HG02759 (cell line): ENCODE measurements around the gene TMEM132C.

ENCODE experiments used
- ATAC-seq: cut with Tn5 transposase; IDR thresholded peaks from one replicate; pipeline ENCODE4 v1.9.1; 2021; ENCODE audit warnings: mild to moderate bottlenecking, moderate library complexity; ENCODE audit not compliant: unreplicated experiment

Gene TMEM132C

DNA sequence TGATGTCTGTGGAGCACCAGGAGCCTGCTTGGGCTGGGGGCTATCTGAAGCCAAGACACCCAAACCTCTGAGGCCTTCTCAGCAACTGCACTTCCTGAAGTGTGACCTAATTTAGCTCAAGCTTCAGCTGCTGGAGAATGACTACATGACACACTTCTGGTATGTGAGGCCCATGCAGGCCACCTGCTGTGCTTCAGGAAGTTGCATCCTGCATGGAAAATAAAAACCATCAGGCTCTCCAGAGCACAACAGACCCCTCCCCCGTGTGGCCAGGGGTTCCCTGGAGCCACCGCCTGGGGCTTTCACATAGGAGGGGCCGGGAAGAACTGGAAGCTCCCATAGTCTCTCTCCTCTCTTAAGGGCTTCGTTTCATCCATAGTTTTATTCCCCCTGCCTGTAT, 339.1 kb downstream of the TMEM132C start:
- no peak for ATAC-seq

- ATAC-seq = no peak
These were observed 339.6 kb downstream of the TMEM132C start for GRCh38 chr12:128606538-128606937.

- ATAC-seq = no peak
These were observed 340.0 kb downstream of the TMEM132C start for GRCh38 chr12:128606970-128607369.

DNA sequence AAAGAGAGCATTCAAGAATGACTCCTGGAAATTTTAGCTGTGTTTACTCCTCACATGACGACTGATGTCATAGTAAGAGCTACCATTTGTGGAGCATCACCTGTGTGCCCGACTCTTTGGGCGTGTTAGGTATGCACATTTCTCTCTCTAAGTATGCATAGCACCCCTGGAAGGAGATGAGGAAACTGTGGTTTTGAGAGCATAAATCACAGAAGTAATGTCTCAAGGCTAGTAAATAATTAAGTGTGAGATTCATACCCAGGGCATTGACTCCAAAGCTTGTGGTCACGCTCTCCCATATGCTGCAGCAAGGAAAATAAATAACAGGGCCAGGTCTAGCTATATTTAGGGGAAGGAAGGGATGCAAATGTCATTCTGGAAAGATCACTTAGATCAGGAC, 340.7 kb downstream of the TMEM132C start:
- ATAC-seq = no peak

DNA sequence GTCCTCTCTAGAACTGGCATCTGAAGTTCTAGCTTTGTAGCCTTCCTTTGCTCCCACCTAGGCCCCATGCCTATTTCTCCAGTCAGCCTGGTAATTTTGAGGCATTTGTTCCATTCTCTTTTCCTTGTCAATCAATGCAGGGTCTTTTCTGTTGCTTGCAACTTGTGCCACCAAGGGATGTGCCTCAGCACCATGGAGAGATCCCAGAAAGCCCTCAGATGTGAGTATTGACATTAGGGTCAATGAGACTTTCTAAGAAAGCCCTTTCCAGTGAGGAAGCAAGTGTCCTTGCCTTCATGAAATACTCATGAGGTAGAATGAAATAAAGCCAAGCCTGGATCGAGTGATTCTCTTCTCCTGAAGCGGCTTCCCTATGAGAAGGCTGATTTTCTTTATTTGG, 342.9 kb downstream of the TMEM132C start:
- ATAC-seq = no peak

- no peak for ATAC-seq
These were observed 344.8 kb downstream of the TMEM132C start for GRCh38 chr12:128611736-128612135.

DNA sequence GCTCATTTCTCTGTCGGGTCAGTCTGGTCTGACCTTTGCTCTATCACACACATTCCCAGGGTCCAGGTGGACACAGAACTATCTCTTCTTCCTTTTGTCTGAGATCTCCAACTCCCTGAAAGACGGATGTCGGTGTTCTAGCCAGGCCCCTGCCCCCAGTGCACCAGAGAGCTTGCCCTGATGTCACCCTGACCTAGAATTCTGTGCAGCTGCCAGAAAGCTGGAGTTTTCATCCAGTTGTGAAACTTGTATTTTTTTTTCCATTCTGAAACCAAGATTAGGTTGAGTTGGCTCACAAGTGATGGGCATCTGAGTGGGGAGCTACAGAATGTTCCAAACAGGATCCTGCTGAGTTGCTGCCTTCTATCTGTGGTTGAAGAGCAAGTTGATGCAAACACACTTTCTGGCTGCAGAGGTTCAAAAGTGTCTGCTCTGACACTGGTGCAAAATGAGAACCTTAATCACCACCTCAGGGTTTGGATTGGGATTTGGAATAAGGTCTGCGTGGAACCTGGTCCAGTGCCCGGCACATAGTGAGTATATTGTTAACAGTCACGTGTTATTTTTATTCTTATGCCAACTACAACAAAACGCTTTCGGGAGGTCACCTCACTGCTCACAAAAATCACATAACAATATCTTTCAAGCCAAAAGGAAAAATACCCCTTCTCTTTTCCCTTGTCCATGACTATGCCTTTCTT, 345.3 kb downstream of the TMEM132C start:
- no peak for ATAC-seq

DNA sequence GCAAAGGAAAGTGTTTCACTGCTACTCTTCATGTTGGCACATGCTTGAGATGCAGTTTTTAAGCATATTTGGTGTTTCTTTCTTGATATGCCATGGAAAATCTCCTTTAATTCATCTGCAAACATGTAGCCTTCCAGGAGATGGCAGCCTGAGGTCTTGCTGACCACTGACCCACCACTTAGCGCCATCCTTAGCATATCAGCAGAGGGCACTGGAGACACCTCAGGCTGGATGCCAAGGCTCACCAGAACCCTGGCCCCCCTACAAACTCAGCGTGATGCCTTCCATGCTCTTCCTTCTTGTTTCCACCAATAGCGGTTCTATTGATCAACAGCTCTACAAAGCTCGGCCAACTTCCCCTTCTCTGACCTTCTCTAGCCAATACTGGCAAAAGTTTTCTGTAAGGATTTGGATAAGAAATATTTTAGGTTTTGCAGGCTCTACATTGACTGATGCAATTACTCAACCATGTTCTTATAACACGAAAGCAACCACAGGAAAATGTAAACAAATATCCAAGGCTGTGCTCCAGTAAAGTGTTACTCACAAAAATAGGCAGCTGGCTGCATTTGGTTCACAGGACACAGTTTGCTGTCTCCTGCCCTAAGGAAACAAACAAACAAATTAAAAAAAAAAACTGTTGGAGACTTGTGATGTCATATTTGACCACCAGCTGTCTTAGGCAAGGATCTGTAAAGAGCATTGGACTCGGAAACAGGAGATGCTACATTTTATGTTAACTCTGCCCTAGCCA, 347.0 kb downstream of the TMEM132C start:
- ATAC-seq = no peak

- no peak for ATAC-seq
These were observed 350.4 kb downstream of the TMEM132C start for GRCh38 chr12:128617304-128617833.

- no peak for ATAC-seq
These were observed 352.3 kb downstream of the TMEM132C start for GRCh38 chr12:128619263-128619662.

- ATAC-seq = no peak
These were observed 354.3 kb downstream of the TMEM132C start for GRCh38 chr12:128621304-128621703.

GRCh38 chr12:128623748-128624147, 356.8 kb downstream of the TMEM132C start:
- ATAC-seq = no peak

DNA sequence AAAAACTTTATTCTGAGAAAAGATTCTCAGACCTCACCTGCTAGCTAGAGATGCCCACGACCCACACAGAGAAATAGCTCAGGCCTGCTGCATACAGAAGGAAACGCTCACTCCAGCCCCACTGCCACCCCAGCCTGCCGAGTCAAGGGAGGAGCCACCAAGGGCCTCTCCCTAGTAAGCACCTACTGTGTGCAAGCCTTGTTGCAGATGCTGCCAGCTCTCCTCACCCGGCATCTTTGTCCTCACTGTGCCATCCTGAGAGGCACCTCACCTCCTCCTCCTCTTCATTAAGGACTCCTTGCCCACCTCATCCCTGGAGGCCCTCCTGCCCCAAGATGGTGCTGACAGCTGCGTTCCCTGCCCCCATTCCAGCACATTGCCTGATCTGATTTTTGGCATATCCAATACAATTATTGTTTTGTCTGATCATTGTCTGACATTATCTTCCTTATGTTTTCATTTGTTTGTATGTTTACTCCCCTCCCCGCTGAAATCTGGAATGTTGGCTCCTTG, 359.9 kb downstream of the TMEM132C start:
- no peak for ATAC-seq

GRCh38 chr12:128627659-128628058, 360.7 kb downstream of the TMEM132C start:
- ATAC-seq = no peak

GRCh38 chr12:128629979-128630378, 363.0 kb downstream of the TMEM132C start:
- ATAC-seq = no peak

DNA sequence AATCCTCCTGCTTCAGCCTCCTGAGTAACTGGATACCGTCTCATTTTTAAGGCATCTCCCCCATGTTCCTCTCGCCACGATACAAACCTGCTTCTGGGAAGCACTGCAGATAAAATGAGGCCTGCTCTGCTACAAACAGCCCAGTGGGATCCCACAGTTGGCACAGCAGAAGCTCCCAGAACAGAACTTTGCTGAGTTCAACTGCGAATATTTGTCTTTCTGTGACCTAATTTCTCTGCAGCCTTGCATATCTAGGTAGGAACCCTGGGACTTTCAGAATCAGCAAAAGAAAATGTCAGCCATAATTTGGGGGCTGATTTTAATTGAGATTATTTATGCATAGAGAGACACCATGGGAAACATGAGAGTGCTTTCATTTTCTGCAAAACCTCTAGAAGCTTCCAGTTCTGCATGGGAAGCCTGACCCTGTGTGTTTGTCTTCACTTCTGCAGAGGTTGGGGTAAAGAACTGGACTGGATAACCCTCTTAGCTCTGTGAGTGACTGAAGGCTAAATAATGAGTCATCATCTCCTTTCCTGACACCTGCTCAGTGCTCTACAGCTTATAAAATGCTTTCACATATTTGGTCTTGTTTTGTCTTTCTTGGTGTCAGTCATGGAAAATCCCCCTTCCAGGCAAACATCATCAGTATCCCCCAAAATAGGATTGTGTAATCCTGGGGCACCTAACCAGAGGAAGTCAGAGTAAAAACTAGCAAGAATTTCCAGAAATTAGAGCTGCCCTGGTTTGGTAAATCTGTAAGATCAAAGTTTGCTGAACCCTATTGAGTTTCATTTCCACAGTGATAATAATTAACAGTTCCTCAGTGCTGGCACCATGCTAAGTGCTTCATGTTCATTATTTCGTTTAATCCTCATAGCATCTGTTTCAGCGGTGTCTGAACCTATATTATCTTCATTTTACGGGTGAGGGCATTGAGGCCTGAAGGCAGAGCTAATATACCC, 371.0 kb downstream of the TMEM132C start:
- peak; percentile 94 for ATAC-seq

DNA sequence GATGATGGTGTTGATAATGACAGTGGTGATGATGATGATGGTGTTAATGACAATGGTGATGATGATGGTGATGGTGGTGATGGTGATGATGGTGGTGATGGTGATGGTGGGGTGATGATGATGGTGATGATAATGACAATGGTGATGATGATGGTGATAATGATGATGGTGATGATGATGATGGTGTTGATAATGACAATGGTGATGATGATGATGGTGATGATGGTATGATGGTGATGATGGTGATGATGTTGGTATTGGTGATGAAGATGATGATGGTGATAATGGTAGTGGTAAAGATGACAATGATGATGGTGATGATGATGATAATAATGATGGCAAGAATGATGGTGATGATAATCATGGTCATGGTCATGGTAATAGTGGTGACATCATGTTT, 372.1 kb downstream of the TMEM132C start:
- no peak for ATAC-seq

- ATAC-seq = no peak
These were observed 376.2 kb downstream of the TMEM132C start for GRCh38 chr12:128643155-128643554.

DNA sequence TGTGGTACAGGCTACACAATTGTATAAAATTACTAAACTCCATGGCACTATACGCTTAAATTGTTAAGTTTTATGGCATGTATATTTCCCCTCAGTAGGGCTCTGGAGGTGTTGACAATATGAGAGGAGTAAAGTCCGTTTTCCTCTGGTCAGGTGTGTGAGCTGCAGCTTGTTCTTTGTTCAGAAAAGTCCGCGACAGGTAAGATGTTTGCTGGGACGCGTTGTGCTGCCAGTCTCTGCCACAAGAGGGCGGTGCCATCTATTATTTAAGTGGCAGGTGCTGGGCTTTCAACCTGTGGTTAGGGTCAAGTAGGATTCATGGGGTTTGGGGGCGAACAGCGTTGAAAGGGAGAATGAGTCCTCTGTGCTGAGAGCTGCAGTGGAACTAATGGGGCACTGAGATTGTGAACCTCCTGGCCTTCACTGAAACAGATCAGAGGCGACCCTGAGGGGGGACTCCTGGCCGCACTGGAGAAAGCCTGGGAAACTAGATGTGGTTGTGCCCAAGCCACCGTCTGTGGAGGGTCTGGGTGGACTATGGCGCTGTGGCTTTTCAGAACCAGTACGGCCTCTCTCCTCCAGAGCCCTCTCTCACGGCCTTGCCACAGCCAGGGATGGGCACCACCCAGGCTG, 377.8 kb downstream of the TMEM132C start:
- ATAC-seq = no peak

DNA sequence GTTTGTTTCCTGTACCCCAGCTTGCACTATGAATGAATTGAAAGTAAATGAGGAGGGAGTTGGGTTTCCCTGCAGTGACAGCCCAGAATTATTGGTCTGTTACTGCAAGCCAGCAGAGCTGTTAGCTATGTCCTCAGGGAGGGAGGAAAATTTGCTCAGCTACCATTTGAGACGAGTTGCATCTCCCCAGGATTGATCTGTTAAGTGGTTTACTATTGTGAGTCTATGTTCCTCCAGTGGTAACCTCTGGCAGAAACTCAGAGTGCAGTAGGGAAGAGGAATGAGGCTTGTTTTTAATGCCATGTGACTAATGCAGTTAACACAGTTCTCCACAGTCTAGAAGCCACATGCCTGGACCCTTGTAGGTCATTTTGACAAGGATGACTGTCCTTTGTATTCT, 382.9 kb downstream of the TMEM132C start:
- no peak for ATAC-seq
